ENCODE data around the gene CDK5RAP2. TPM values are rescaled to one million over a fixed set of nuclear protein-coding genes. Genes with fewer than 3 reads are reported as not detected.

The CDK5RAP2 gene
- total RNA-seq, 2 experiments from 2014 or later: 51.7 to 55.9 TPM

DNA sequence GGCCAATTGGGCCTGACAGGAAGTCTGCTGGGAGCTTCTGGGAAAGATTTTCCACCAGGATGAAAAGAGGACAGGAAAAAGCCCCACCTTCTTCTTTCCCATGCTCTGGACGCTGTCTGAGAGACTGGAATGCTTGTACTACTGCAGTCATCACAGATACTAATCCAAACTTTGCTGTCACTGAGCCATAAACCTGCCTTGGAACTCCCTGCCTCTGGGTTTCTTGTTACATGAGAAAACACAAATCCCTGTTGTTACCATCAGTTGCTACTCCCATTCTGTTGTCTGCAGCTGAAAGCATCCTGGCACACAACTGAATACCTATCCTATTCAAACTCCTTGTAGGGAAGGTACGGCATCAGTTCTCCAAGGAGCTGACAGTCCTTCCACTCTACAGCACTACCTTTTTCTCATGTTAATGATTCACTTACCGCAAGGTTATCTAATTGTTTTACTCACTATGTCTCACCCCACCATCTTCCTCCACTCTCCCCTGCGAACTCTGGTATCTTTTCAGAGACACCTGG is 167.5 kb downstream of the CDK5RAP2 start:
- Mint-ChIP-seq H3K9me3 (no peaks in the 10 kb centered on the region), H3K27ac (no peak overlapping the region), H3K4me3 (no peak overlapping the region)

DNA sequence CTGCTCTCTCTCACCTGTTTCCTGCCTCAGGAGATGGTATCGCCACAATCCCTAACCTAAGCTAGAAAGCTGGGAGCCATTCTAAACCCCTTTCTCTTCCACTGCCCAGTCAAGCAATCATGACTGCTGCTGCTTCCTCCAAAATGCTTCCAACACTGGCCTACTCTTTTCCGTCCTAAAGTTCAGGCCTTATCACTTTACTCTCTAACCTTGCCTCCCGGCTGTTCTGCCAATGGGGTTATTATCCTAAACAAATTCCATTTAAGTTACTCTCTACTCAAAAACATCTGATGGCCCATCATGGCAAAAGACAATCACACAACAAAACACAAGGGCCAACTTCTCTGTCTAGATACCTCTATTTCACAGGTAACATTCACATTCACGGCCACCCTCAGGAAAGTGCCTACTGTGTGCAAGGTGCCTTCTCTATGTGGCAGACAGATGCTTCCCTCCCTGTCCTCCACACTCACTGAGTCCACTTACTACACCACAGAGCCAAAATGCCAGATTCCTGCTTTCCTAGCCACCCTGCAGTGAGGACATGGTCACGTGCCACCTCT is 168.0 kb downstream of the CDK5RAP2 start:
- DNase-seq: no peak
- Mint-ChIP-seq H3K27me3 (no peaks in the 10 kb centered on the region), H3K9me3 (no peaks in the 10 kb centered on the region), H3K27ac (no peak overlapping the region), H3K4me3 (no peak overlapping the region), H3K4me1 (no peaks in the 10 kb centered on the region), H3K36me3 (peaks cover 21% of the 10 kb centered on the region)

More for the DNA sequence above, 167.5 kb downstream of the CDK5RAP2 start:
- DNase-seq: no peak
- no peaks in the 10 kb centered on the region for H3K27me3 Mint-ChIP-seq
- H3K36me3 Mint-ChIP-seq: peaks cover 23% of the 10 kb centered on the region
- H3K4me1 Mint-ChIP-seq: no peaks in the 10 kb centered on the region

DNA sequence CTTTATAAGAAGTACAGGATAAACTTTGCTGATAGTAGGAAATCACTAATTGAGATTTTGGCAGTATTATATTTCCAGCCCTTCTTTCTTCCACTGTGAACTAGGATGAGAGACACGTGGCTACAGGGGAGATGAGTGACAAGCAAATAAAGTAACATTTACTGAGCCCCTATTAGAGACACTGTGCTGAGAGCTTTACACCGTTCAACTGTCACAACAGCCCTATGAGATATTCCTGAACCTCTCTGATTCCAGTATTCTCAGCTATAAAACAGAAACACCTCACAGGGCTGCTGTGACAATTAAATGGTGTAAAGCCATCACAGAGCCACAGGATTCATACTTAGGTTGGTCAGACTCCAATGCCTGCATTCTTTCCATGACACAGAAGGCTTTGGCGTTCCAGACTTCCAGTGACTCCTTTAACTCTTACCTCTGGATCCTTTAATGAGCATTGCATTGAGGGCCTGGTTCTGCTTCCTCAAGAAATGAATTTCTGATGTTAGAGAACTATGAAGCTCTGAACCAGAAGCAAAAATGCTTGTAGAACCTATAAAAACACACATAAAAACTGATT is 169.0 kb downstream of the CDK5RAP2 start:
- Mint-ChIP-seq H3K27ac (no peak overlapping the region), H3K4me1 (no peaks in the 10 kb centered on the region), H3K36me3 (peaks cover 21% of the 10 kb centered on the region), H3K27me3 (no peaks in the 10 kb centered on the region), H3K4me3 (no peak overlapping the region), H3K9me3 (no peaks in the 10 kb centered on the region)
- no peak for DNase-seq

DNA sequence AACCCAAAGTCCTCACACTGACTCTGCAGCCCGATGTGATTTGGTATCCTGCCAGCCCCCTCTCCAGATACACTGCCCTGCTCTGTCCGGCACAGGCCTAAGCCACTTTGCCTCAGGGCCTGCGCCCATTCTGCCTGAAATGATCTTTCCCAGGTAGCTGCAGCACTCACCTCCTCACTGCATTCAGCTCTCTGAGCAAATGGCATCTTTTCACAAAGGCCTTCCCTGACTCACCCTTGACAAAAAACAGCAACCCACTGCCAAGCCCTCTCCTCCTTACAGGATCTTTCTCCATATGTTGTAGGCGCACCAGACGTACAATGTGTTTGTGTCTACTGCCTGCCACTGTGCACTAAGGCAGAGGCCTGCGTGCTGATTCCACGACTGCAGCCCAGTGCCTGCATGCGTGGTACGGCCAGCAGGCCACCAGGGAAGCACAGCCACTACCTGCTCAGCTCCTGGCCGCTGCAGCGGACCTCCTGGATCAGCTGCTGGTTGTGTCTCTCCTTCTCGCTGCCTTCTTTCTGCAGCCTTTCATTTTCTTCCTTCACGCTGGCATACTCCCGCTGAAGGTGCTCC is 171.2 kb downstream of the CDK5RAP2 start:
- peaks cover 4% of the 10 kb centered on the region for H3K4me1 Mint-ChIP-seq
- H3K27me3 Mint-ChIP-seq: no peaks in the 10 kb centered on the region
- H3K4me3 Mint-ChIP-seq: no peak overlapping the region
- H3K27ac Mint-ChIP-seq: no peak overlapping the region
- no peaks in the 10 kb centered on the region for H3K9me3 Mint-ChIP-seq
- H3K36me3 Mint-ChIP-seq: peaks cover 20% of the 10 kb centered on the region
- no peak for DNase-seq

DNA sequence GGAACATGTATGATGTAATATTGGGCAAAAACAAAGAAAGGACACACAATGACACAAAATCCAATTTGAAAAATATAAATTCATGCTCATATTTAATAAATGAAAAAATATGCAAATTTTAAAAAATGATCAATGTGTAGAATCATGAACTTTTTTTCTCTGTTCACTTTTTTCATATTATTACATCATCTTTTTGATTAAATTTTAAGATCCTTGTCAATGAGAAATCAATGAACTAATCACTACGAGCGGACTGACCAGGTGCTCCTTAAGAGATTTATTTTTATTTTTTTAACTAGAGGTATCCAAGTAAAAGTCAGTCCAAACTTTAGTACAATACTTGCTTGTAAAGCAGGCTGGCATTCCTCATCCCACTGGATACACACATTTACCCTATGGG is 174.1 kb downstream of the CDK5RAP2 start:
- DNase-seq: no peak
- Mint-ChIP-seq H3K4me1 (peaks cover 10% of the 10 kb centered on the region), H3K27me3 (no peaks in the 10 kb centered on the region), H3K36me3 (peaks cover 18% of the 10 kb centered on the region), H3K9me3 (no peaks in the 10 kb centered on the region), H3K27ac (no peak overlapping the region), H3K4me3 (no peak overlapping the region)

DNA sequence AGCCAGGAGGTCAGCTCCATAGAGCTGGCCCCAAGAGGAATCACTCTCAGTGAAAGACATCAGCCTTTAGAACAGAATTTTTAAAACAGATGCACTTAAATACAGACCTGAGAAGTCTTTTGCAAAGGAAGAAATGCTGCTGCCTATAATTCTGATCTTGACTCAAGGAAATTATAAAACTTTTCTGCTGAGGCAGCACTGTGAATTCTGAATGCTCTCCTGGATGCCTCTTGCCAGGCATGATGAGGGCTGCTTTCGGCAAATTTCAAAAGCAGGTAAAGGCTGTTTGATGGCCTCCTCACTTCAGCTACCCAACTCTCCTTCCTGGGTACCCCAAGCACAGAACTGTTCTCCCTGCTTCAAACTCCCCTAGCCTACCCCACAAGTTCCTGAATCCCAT is 174.8 kb downstream of the CDK5RAP2 start:
- H3K36me3 Mint-ChIP-seq: peaks cover 16% of the 10 kb centered on the region
- no peak overlapping the region for H3K27ac Mint-ChIP-seq
- peaks cover 10% of the 10 kb centered on the region for H3K4me1 Mint-ChIP-seq
- no peaks in the 10 kb centered on the region for H3K9me3 Mint-ChIP-seq
- DNase-seq: no peak
- no peak overlapping the region for H3K4me3 Mint-ChIP-seq
- no peaks in the 10 kb centered on the region for H3K27me3 Mint-ChIP-seq

DNA sequence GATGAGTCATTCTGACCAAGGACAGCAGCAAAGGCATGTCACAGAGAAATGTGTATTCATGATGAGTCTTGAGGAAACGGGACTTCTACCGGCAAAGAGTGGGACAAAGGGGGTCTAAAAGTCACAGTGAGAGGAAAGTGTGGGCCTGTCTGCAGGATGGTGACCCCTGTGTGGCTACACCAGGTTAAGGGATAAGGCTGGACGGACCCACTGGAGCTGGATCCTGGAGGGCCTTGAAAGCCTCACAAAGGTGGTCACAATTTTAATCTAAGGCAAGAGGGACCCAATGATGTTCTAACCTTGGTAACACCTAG is 176.5 kb downstream of the CDK5RAP2 start:
- peaks cover 16% of the 10 kb centered on the region for H3K36me3 Mint-ChIP-seq
- DNase-seq: no peak

DNA sequence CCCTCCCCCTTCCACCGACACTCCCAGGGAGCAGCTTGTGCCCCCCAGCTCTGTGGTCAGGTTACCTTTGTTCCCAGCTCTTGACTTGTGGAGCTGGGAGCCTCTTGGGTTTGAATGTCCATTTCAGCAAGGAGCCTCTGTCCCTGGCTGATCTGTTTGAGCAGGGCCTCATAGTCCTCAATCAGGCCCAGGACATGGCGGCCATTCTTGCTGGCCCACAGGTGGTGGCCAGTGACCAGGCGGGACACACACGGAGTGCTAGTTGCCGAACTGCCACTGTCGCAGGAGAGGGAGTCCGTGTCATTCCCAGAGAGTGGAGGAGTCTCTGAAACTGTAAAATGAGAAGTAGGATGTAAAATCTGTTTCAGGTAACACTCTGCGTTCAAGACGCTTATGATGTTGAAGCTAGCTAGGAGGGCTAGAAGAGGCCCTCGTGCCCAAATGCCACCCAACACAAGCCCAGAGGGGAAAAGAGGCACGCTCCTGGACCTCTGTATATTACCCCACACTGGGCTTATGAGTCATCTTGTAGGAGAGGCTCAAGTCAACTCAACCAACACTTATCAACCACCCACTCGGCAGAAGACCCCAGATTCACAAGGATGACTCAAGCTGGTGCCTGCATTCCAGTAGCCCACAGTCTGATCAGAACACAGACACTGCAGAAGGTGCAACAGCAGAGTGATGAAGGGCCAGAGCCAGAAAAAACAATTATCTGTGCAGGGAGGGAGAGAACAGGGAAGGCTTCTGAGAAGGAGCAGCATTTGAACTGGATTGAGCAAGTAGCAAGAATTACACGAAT is 177.0 kb downstream of the CDK5RAP2 start:
- H3K4me3 Mint-ChIP-seq: no peak overlapping the region
- peak overlapping the region; percentile 35 for H3K27ac Mint-ChIP-seq
- H3K36me3 Mint-ChIP-seq: peaks cover 16% of the 10 kb centered on the region

More for the DNA sequence above, 176.5 kb downstream of the CDK5RAP2 start:
- Mint-ChIP-seq H3K4me3 (no peak overlapping the region), H3K4me1 (peaks cover 10% of the 10 kb centered on the region), H3K27ac (peak overlapping the region; percentile 35), H3K9me3 (no peaks in the 10 kb centered on the region), H3K27me3 (no peaks in the 10 kb centered on the region)

DNA sequence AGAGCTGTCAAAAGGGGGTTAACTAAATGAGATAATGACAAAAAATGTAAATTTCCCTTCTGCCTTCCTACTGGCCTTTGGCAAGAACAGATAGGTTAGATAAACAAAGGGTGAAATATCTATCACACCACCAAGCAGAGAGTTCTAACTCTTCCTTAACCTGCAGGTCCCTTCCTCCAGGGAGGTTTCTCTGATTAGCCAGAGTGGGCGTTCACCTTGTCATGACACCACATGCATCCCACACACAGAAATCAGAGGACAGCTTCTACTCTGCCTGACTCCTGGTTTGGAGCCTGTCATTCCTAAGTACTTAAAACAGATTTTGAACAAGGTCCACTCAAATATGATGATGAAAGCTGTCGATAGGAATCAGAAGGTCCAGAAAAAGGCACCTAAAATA is 180.0 kb downstream of the CDK5RAP2 start:
- no peaks in the 10 kb centered on the region for H3K9me3 Mint-ChIP-seq
- no peaks in the 10 kb centered on the region for H3K27me3 Mint-ChIP-seq
- H3K4me3 Mint-ChIP-seq: no peak overlapping the region
- peaks cover 22% of the 10 kb centered on the region for H3K4me1 Mint-ChIP-seq
- peaks cover 14% of the 10 kb centered on the region for H3K36me3 Mint-ChIP-seq
- H3K27ac Mint-ChIP-seq: no peak overlapping the region
- DNase-seq: no peak

More for the DNA sequence above, 177.0 kb downstream of the CDK5RAP2 start:
- H3K4me1 Mint-ChIP-seq: peaks cover 10% of the 10 kb centered on the region
- H3K27me3 Mint-ChIP-seq: no peaks in the 10 kb centered on the region
- DNase-seq: no peak
- no peaks in the 10 kb centered on the region for H3K9me3 Mint-ChIP-seq

DNA sequence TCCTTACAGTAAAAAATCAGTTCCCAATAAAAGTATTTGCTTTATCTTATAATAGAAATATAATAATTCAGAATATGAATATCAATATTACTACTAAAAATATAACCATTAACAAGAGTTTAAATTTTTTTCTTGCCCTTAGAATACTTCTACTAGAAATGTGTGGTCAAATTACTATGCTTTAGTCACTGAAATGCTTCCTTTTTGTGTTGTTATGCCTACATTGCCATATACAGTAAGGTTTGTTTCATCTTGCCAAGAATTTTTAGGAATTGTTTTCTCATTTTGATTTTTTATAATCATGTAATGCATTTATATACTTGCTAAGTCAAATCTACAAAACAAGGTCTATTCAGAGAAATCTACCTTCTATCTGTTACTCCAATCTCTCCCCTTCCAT is 181.7 kb downstream of the CDK5RAP2 start:
- H3K4me3 Mint-ChIP-seq: no peak overlapping the region
- H3K27me3 Mint-ChIP-seq: no peaks in the 10 kb centered on the region
- DNase-seq: no peak
- peaks cover 23% of the 10 kb centered on the region for H3K36me3 Mint-ChIP-seq
- no peak overlapping the region for H3K27ac Mint-ChIP-seq
- peaks cover 31% of the 10 kb centered on the region for H3K4me1 Mint-ChIP-seq
- H3K9me3 Mint-ChIP-seq: no peaks in the 10 kb centered on the region

DNA sequence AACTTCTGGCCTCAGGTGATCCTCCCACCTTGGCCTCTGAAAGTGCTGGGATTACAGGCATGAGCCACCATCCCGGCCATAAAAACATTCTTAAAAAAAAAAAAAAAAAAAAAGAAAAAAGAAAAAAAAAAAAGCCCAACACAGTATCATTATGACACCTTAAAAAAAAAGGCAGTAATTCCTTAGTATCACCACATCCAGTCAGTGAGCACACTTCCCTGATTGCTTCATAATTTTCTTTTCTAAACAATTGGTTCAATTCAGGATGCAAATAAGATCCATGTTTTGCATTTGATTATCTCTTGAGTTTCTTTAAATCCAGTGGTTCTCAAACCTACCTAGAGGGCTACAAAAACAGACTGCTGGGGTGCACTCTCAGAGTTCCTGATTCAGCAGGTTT is 182.5 kb downstream of the CDK5RAP2 start:
- Mint-ChIP-seq H3K4me1 (peaks cover 28% of the 10 kb centered on the region), H3K36me3 (peaks cover 30% of the 10 kb centered on the region), H3K27ac (no peak overlapping the region), H3K9me3 (no peaks in the 10 kb centered on the region), H3K27me3 (no peaks in the 10 kb centered on the region), H3K4me3 (no peak overlapping the region)
- no peak for DNase-seq

DNA sequence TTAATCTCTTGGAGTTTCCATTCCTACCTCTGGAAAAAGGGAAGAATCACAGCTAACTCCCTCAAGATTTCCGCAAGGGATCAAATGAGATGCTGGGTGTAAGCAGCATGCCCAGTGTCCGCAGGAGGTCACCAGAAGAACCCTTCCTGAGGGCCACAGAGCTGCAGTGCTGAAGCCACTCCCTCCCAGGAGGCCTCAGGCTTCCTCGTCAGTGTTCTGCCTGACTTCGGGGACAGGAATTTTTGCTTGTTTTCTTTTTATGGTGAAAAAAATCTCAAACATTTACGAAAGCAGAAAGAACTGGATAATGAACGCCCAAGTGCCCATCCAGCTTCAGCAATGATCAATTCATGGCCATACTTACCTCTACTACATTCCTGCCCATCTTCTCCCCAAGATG is 183.0 kb downstream of the CDK5RAP2 start:
- Mint-ChIP-seq H3K9me3 (no peaks in the 10 kb centered on the region), H3K4me3 (no peak overlapping the region), H3K27me3 (no peaks in the 10 kb centered on the region), H3K27ac (no peak overlapping the region), H3K36me3 (peaks cover 28% of the 10 kb centered on the region), H3K4me1 (peaks cover 28% of the 10 kb centered on the region)
- DNase-seq: no peak

DNA sequence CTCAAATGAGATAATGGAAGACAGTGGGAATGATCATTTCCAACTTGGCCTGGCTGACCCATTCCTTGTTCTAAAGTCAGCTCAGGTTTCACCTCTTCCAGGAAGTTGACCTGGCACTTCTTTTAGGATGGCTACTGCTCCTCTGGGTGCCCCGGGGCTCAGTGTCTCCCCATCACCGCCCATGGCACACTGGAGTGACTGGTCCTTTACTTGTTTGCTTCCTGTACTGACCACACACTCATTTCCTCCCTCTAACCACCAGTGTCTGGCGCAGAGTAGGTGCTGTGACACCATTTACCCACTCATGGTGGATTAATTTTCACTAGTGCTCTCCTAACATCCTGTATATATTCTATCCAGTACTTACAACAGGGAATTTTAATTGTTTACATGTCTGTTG is 183.5 kb downstream of the CDK5RAP2 start:
- peak overlapping the region; percentile 11 for H3K27ac Mint-ChIP-seq
- no peak overlapping the region for H3K4me3 Mint-ChIP-seq
- peaks cover 28% of the 10 kb centered on the region for H3K36me3 Mint-ChIP-seq
- no peaks in the 10 kb centered on the region for H3K27me3 Mint-ChIP-seq
- DNase-seq: no peak
- H3K9me3 Mint-ChIP-seq: no peaks in the 10 kb centered on the region
- H3K4me1 Mint-ChIP-seq: peaks cover 28% of the 10 kb centered on the region

DNA sequence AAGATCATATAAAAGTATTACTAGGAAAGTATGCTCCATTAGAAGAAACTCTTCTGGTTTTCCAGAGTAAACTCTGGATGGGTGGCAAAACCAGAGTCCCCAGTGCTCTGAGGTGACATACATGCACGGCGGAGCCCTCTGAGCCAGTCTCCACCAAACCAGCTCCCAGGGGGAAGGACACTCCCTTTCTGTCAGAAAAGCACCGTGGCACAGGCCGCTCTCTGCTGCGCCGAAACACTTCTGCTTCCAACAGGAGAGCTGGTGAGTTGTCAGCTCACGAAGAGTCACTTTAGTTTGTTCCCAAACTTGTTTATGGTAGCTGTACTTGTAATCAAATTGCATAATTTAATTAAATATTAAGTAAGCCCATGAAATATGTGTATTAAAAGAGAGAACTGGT is 184.6 kb downstream of the CDK5RAP2 start:
- Mint-ChIP-seq H3K27ac (no peak overlapping the region), H3K9me3 (no peaks in the 10 kb centered on the region), H3K4me1 (peaks cover 28% of the 10 kb centered on the region), H3K27me3 (no peaks in the 10 kb centered on the region), H3K4me3 (no peak overlapping the region), H3K36me3 (peaks cover 28% of the 10 kb centered on the region)
- DNase-seq: no peak

DNA sequence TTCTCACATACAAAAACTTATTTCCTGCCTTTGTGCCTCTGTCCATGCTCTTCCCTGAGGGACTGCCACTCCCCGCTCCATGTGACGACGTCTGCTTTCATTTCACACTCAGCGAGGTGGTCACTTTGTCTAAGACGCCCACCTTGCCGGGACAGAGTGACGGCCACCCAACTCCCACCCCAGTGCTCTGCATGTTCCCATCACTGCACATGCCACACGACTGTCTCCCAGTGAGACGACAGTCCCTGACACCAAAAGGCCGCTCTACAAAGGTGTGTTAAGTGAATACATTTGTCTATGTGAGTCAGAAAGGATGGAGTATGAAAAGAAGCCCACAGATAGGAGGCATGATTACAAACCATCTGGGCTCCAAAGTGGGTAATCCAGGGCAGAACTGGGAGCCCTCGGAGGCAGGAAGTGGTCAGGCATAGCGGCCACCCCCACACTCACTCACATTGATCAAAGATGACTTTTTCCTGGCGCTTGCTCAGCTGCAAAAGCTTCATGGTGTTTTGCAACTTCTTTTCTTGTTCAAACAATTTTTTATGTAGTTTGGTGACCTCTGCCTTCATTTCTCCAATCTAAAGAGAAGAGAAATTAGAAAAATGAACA is 185.8 kb downstream of the CDK5RAP2 start:
- peak overlapping the region; percentile 1 for H3K4me3 Mint-ChIP-seq
- peaks cover 28% of the 10 kb centered on the region for H3K4me1 Mint-ChIP-seq
- no peaks in the 10 kb centered on the region for H3K27me3 Mint-ChIP-seq
- H3K36me3 Mint-ChIP-seq: peaks cover 22% of the 10 kb centered on the region
- peak overlapping the region; percentile 93 for H3K27ac Mint-ChIP-seq
- no peaks in the 10 kb centered on the region for H3K9me3 Mint-ChIP-seq
- peak; percentile 50 for DNase-seq
